Fibroblast of lung (primary cell): ENCODE data around the gene TMEM30A. TPM values are rescaled to one million over a fixed set of nuclear protein-coding genes. Genes with fewer than 3 reads are reported as not detected.

Source experiments
- DNase-seq, 2 donors: peaks; one replicate each; pipeline versions ENCODE4 v3.0.0 to v3.0.0-alpha.2; 2010; ENCODE audit warnings: low read depth in 2 of 2
- H2AFZ ChIP-seq: 2 replicates; pipeline ENCODE4 v1.5.1; 2012; ENCODE audit warnings: low read length, control low read depth, inconsistent platforms
- H3K27ac ChIP-seq: 2 replicates; pipeline ENCODE4 v1.5.1; 2011; ENCODE audit warnings: low read length, control low read depth; ENCODE audit not compliant: insufficient read depth
- H3K27me3 ChIP-seq: 2 replicates; pipeline ENCODE4 v1.5.1; 2011; ENCODE audit warnings: mild to moderate bottlenecking, low read length; ENCODE audit not compliant: control insufficient read depth, insufficient read depth
- H3K36me3 ChIP-seq: 2 replicates; pipeline ENCODE4 v1.5.1; 2011; ENCODE audit warnings: low read length; ENCODE audit not compliant: control insufficient read depth, insufficient read depth
- H3K4me1 ChIP-seq: 2 replicates; pipeline ENCODE4 v1.5.1; 2011; ENCODE audit warnings: low read length; ENCODE audit not compliant: control insufficient read depth, insufficient read depth; ENCODE audit errors: extremely low read depth
- H3K4me2 ChIP-seq: 2 replicates; pipeline ENCODE4 v1.5.1; 2011; ENCODE audit warnings: low read length, control low read depth; ENCODE audit not compliant: insufficient read depth; ENCODE audit errors: extremely low read depth
- H3K4me3 ChIP-seq, 4 experiments: fragments of 200-600 bp in 1 of 4; sonication (generic) in 1 of 4; replicated peaks in 1 of 4; 2 replicates each; pipeline ENCODE4 v1.5.1; 2011 to 2016; ENCODE audit warnings: low read length in 4 of 4, low read depth in 3 of 4, mild to moderate bottlenecking in 3 of 4, control low read depth in 2 of 4, inconsistent platforms in 1 of 4, mixed read lengths in 1 of 4; ENCODE audit not compliant: insufficient read depth in 1 of 4; ENCODE audit errors: control extremely low read depth in 1 of 4
- H3K79me2 ChIP-seq: 2 replicates; pipeline ENCODE4 v1.5.1; 2012; ENCODE audit warnings: mild to moderate bottlenecking, low read length, inconsistent platforms; ENCODE audit not compliant: control insufficient read depth, insufficient read depth
- H3K9ac ChIP-seq: 2 replicates; pipeline ENCODE4 v1.5.1; 2011; ENCODE audit warnings: mild to moderate bottlenecking, low read length, control low read depth; ENCODE audit not compliant: insufficient read depth
- H3K9me3 ChIP-seq: 2 replicates; pipeline ENCODE4 v1.5.1; 2012; ENCODE audit warnings: low read depth, low read length; ENCODE audit not compliant: control insufficient read depth, insufficient read depth
- H4K20me1 ChIP-seq: 2 replicates; pipeline ENCODE4 v1.5.1; 2011; ENCODE audit warnings: low read length; ENCODE audit not compliant: control insufficient read depth, insufficient read depth; ENCODE audit errors: extremely low read depth
- CTCF ChIP-seq, 2 donors: IDR thresholded peaks in 1 of 2; conservative IDR thresholded peaks in 1 of 2; 1 replicate in 1 of 2; 2 replicates in 1 of 2; pipeline ENCODE4 v1.5.1; 2011 to 2012; ENCODE audit warnings: low read length in 2 of 2, control low read depth in 1 of 2, inconsistent platforms in 1 of 2, low read depth in 1 of 2, mild to moderate bottlenecking in 1 of 2
- EZH2 ChIP-seq: IDR thresholded peaks from 2 replicates; pipeline ENCODE4 v1.5.1; 2012; ENCODE audit warnings: low read length, control low read depth, mild to moderate bottlenecking; ENCODE audit errors: missing control alignments
- polyA plus RNA-seq, 2 donors: library from polyadenylated mRNA; depleted of rRNA in 1 of 2; stranded (reverse) in 1 of 2; unstranded in 1 of 2; fragments of >200 nt; gene quantifications; 2 replicates each; pipeline ENCODE4 v1.2.1, GENCODE V29; 2011 to 2012; ENCODE audit warnings: missing spikeins in 1 of 2
- total RNA-seq: library from RNA; depleted of rRNA; stranded (reverse); fragments of >200 nt; gene quantifications from 2 replicates; pipeline ENCODE4 v1.2.1, GENCODE V29; 2014

TMEM30A gene
- total and polyA plus RNA-seq, 2 donors (not counting 1 experiment from before 2014, with no cell fraction given) = 111 to 153 TPM

GRCh38 chr6:75318900-75319299, 34.3 kb upstream of the TMEM30A start:
- no peak overlapping the region for H2AFZ ChIP-seq
- no peak for TF ChIP-seq CTCF (conservative IDR thresholded peaks at IDR 0.05 in 1 of 2, IDR thresholded peaks at IDR 0.05 in 1 of 2; ENCODE audit: low read depth in 1 of 2, low read length in 2 of 2)
- no peak for TF ChIP-seq EZH2
- no peaks in the 10 kb centered on the region for H4K20me1 ChIP-seq
- H3K4me2 ChIP-seq = no peak overlapping the region
- no peaks in the 10 kb centered on the region for H3K79me2 ChIP-seq
- H3K4me3 ChIP-seq = no peak overlapping the region
- no peaks in the 10 kb centered on the region for H3K36me3 ChIP-seq
- H3K27me3 ChIP-seq = no peaks in the 10 kb centered on the region
- peaks cover 6% of the 10 kb centered on the region for H3K4me1 ChIP-seq
- H3K9ac ChIP-seq = no peak overlapping the region
- no peak for DNase-seq
- H3K27ac ChIP-seq = no peak overlapping the region
- no peaks in the 10 kb centered on the region for H3K9me3 ChIP-seq

GRCh38 chr6:75317503-75318206, 33.1 kb upstream of the TMEM30A start:
- H3K4me2 ChIP-seq = peak overlapping the region; percentile 7
- H3K27ac ChIP-seq = no peak overlapping the region
- H2AFZ ChIP-seq = peak overlapping the region; percentile 9
- no peaks in the 10 kb centered on the region for H3K36me3 ChIP-seq
- H3K4me1 ChIP-seq = peaks cover 6% of the 10 kb centered on the region
- no peaks in the 10 kb centered on the region for H4K20me1 ChIP-seq
- H3K4me3 ChIP-seq = no peak overlapping the region
- H3K9ac ChIP-seq = no peak overlapping the region
- DNase-seq = peak in 1 of 2 donors; percentile 84
- TF ChIP-seq EZH2 (no peak), CTCF (conservative IDR thresholded peaks at IDR 0.05 in 1 of 2, IDR thresholded peaks at IDR 0.05 in 1 of 2; ENCODE audit: low read depth in 1 of 2, low read length in 2 of 2) (no peak)
- H3K27me3 ChIP-seq = no peaks in the 10 kb centered on the region
- H3K79me2 ChIP-seq = no peaks in the 10 kb centered on the region
- H3K9me3 ChIP-seq = no peaks in the 10 kb centered on the region

GRCh38 chr6:75315978-75316377, 31.4 kb upstream of the TMEM30A start:
- H3K36me3 ChIP-seq = no peaks in the 10 kb centered on the region
- H3K9me3 ChIP-seq = no peaks in the 10 kb centered on the region
- peaks cover 6% of the 10 kb centered on the region for H3K4me1 ChIP-seq
- H3K4me3 ChIP-seq = no peak overlapping the region
- no peak overlapping the region for H2AFZ ChIP-seq
- no peak overlapping the region for H3K9ac ChIP-seq
- no peaks in the 10 kb centered on the region for H3K27me3 ChIP-seq
- no peak overlapping the region for H3K27ac ChIP-seq
- no peak for DNase-seq
- no peaks in the 10 kb centered on the region for H3K79me2 ChIP-seq
- no peak for TF ChIP-seq CTCF (conservative IDR thresholded peaks at IDR 0.05 in 1 of 2, IDR thresholded peaks at IDR 0.05 in 1 of 2; ENCODE audit: low read depth in 1 of 2, low read length in 2 of 2)
- no peak for TF ChIP-seq EZH2
- no peaks in the 10 kb centered on the region for H4K20me1 ChIP-seq
- no peak overlapping the region for H3K4me2 ChIP-seq
